PC-3 (cell line): ENCODE data around the gene DPH2. TPM values are rescaled to one million over a fixed set of nuclear protein-coding genes. Genes with fewer than 3 reads are reported as not detected.
A peak's percentile ranks its signal among the peaks of the same experiment; 100 is the strongest.

Experiments used
- ATAC-seq: fragments of 200-7000 bp; cut with Tn5 transposase; 2 replicates; pipeline ENCODE4 v1.9.1; 2020; ENCODE audit warnings: mild to moderate bottlenecking, moderate library complexity
- BruUV-seq: library from RNA; stranded (reverse); fragments of 400-500 nt; replicated peaks from 2 replicates; lab custom pipeline; 2021; lab: Mats Ljungman, UMichigan
- CTCF ChIA-PET: fragments of 300-600 bp; sonication (Branson Sonifier 250); formaldehyde crosslinking; loops from one replicate; lab custom pipeline; 2022; ENCODE audit warnings: antibody characterized with exemption; lab: Charles Lee
- POLR2A ChIA-PET: fragments of 300-600 bp; sonication (Branson Sonifier 250); formaldehyde crosslinking; loops from one replicate; lab custom pipeline; 2022; ENCODE audit warnings: antibody characterized with exemption; ENCODE audit not compliant: unreplicated experiment; lab: Charles Lee
- DNase-seq: peaks from one replicate; pipeline ENCODE4 v3.0.0-alpha.2; 2015
- H2AFZ ChIP-seq: fragments of 300-600 bp; sonication (generic); 2 replicates; pipeline ENCODE4 v1.6.0; 2016; ENCODE audit warnings: antibody characterized with exemption, low read length
- H3F3A ChIP-seq: fragments of 300-600 bp; sonication (generic); one replicate; pipeline ENCODE4 v1.6.0; 2017; ENCODE audit warnings: antibody characterized with exemption, low read length, control low read depth, mild to moderate bottlenecking; ENCODE audit not compliant: unreplicated experiment
- H3K27ac ChIP-seq: fragments of 300-600 bp; sonication (generic); 2 replicates; pipeline ENCODE4 v1.5.1; 2016; ENCODE audit warnings: mild to moderate bottlenecking, low read length
- H3K27me3 ChIP-seq: fragments of 300-600 bp; sonication (generic); 2 replicates; pipeline ENCODE4 v1.6.1; 2016; ENCODE audit warnings: low read length, mixed read lengths
- H3K36me3 ChIP-seq: fragments of 300-600 bp; sonication (generic); 2 replicates; pipeline ENCODE4 v1.6.1; 2016; ENCODE audit warnings: low read depth, mixed run types, low read length, mixed read lengths
- H3K4me1 ChIP-seq: fragments of 300-600 bp; sonication (generic); 2 replicates; pipeline ENCODE4 v1.5.1; 2016; ENCODE audit warnings: low read length; ENCODE audit not compliant: insufficient read depth
- H3K4me2 ChIP-seq: fragments of 300-600 bp; sonication (generic); 2 replicates; pipeline ENCODE4 v1.6.0; 2016; ENCODE audit warnings: low read length
- H3K4me3 ChIP-seq: fragments of 300-600 bp; sonication (generic); 2 replicates; pipeline ENCODE4 v1.5.1; 2016; ENCODE audit warnings: mild to moderate bottlenecking, low read length, mixed read lengths
- H3K79me2 ChIP-seq: fragments of 300-600 bp; sonication (generic); 2 replicates; pipeline ENCODE4 v1.6.1; 2017; ENCODE audit warnings: low read length, mixed read lengths
- H3K9ac ChIP-seq: fragments of 300-600 bp; sonication (generic); 2 replicates; pipeline ENCODE4 v1.6.0; 2016; ENCODE audit warnings: mild to moderate bottlenecking, low read length
- H3K9me2 ChIP-seq: fragments of 300-600 bp; sonication (generic); replicated peaks from 2 replicates; pipeline ENCODE4 v1.6.1; 2016; ENCODE audit warnings: mixed run types, low read length, mixed read lengths
- H3K9me3 ChIP-seq: fragments of 300-600 bp; sonication (generic); 2 replicates; pipeline ENCODE4 v1.6.1; 2016; ENCODE audit warnings: low read length, mixed read lengths
- H4K20me1 ChIP-seq: fragments of 300-600 bp; sonication (generic); 2 replicates; pipeline ENCODE4 v1.6.1; 2016; ENCODE audit warnings: low read length, mixed read lengths
- EZH2 ChIP-seq: fragments of 300-600 bp; sonication (generic); IDR thresholded peaks from one replicate; pipeline ENCODE4 v1.6.1; 2017; ENCODE audit warnings: antibody characterized with exemption, mild to moderate bottlenecking, low read length; ENCODE audit not compliant: unreplicated experiment
- EZH2phosphoT487 ChIP-seq: fragments of 300-600 bp; sonication (generic); IDR thresholded peaks from 2 replicates; pipeline ENCODE4 v1.6.1; 2018; ENCODE audit warnings: mild to moderate bottlenecking, antibody characterized with exemption, low read length, borderline replicate concordance
- intact Hi-C: fragments of 100-400 bp; cut with micrococcal nuclease; formaldehyde crosslinking; loops from 2 replicates; pipeline ENCODE4 v1.9.0; 2023
- total RNA-seq: library from RNA; depleted of rRNA; stranded (reverse); fragments of >200 nt; gene quantifications from 2 replicates; pipeline ENCODE4 v1.2.3, GENCODE V29; 2014
- TF ChIP-seq, protein P1 (sequence below): fragments of 300-600 bp; sonication (generic); conservative IDR thresholded peaks from 2 replicates; pipeline ENCODE4 v1.5.1; 2017; ENCODE audit warnings: antibody characterized with exemption, low read depth, mild to moderate bottlenecking, low read length

The DPH2 gene
- total RNA-seq, 1 experiment from 2014 or later = 46.3 TPM

DNA sequence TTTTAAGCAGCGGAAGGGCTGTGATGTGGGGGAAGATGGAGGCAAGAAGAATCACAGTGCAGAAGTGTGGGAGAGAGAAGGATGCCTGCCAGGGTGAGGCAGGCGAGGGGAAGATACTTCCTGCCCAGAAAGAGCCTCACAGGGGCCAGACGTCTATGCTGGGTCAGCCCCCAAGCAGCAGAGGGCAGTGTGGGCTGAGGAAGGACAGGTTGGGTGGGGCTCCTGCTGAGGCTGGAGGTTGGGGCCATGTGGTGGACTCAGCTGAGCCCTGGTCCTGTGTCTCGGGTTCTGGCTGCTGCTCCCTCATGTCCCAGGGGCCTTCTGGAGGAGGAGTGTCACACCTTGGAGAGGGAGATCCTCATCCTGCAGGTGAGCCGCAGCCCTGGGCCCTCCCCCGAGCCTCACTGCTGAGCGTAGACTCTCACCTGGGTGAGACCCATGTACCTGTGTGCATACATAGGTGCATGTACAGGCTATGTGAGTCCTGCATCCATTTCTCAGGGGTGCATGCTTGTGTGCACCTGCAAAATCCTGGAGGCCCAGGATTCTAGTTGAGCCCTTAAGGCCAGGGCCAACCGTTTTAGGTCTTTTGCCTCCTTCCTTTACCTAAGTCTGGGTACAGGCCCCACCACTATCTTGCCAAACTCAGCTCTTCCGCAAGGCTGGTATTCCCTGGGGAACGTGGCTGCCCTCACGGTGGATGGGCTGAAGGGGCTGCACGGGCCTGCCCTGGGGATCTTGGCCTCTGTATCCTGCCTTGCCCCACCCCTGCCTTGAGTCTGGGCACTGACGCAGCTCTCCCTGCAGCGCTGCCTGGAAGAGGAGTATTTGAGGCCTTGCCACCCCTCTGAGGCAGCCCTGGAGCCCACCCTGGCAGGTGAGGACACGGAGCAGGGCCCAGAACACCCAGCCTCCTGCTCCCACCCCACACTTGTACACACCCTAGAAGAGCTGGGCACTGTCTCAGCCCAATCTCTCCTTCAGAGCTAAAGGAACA, 25.3 kb downstream of the DPH2 start:
- Histone ChIP-seq H2AFZ (no peak overlapping the region), H3K4me3 (no peak overlapping the region), H3K4me2 (no peak overlapping the region), H3K4me1 (peaks cover 19% of the 10 kb centered on the region), H4K20me1 (no peaks in the 10 kb centered on the region), H3K9ac (no peak overlapping the region), H3K79me2 (no peaks in the 10 kb centered on the region), H3K9me3 (no peaks in the 10 kb centered on the region), H3K36me3 (no peaks in the 10 kb centered on the region), H3K27me3 (no peaks in the 10 kb centered on the region), H3K9me2 (no peaks in the 10 kb centered on the region), H3K27ac (no peak overlapping the region), H3F3A (no peaks in the 10 kb centered on the region)
- intact Hi-C loops = loop anchor here (5.0 kb wide), 1 partner anchor 42 kb away; no protein-coding TSS in a partner anchor
- BruUV-seq = no TSS peak
- POLR2A ChIA-PET = interaction anchor here (0.6 kb wide), 1 partner anchor 404 kb away, joined by 6 read pairs; no protein-coding TSS in a partner anchor
- TF ChIP-seq EZH2phosphoT487 (no peak), EZH2 (no peak)
- TF ChIP-seq, protein P1, sequence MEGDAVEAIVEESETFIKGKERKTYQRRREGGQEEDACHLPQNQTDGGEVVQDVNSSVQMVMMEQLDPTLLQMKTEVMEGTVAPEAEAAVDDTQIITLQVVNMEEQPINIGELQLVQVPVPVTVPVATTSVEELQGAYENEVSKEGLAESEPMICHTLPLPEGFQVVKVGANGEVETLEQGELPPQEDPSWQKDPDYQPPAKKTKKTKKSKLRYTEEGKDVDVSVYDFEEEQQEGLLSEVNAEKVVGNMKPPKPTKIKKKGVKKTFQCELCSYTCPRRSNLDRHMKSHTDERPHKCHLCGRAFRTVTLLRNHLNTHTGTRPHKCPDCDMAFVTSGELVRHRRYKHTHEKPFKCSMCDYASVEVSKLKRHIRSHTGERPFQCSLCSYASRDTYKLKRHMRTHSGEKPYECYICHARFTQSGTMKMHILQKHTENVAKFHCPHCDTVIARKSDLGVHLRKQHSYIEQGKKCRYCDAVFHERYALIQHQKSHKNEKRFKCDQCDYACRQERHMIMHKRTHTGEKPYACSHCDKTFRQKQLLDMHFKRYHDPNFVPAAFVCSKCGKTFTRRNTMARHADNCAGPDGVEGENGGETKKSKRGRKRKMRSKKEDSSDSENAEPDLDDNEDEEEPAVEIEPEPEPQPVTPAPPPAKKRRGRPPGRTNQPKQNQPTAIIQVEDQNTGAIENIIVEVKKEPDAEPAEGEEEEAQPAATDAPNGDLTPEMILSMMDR = peak; percentile 59
- ATAC-seq (peak; percentile 17), DNase-seq (peak; percentile 49)
- CTCF ChIA-PET = interaction anchor here (0.6 to 0.7 kb wide), 2 partner anchors 41 to 53 kb away, joined by 3 to 4 read pairs; no protein-coding TSS in a partner anchor

DNA sequence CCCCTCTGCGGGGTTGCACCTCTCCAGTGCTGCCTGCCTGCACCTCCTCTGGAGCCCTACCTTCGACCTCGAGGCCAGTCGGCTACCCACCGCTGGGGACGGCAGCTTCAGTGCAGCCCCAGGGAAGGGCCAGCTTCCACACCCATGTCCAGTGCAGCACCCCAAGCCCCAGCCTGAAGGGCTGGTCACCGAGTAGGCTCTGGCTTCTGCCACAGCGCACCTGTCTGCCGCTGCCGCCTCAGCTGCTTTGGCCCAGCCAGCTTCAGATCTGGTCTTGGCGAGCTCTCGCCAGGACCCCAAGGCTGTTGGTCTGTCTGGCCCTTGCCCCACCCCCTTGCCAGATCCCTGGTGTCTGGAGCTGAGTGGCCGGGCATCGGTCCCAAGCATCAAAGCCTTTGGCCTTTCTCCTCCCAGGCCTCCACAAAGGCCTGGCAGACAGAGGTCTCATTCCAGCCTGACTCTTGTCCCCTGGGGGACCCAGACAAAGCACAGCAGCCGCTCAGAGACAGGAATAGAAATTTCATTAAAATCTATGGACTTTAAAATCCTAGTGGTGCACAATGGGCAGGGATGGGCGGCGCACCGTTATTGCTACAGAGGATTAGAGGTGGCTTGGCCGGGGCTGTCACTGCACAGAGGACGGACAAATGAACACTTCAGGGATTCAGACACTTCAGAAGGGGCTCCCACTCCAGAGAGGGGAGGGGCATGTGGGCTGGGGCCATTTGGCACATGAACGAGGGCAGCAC, 26.3 kb downstream of the DPH2 start:
- H3K27ac ChIP-seq = no peak overlapping the region
- BruUV-seq = no TSS peak
- no peaks in the 10 kb centered on the region for H4K20me1 ChIP-seq

More for the DNA sequence above, 26.3 kb downstream of the DPH2 start:
- ATAC-seq = no peak
- Histone ChIP-seq H3K4me3 (no peak overlapping the region), H3K36me3 (no peaks in the 10 kb centered on the region), H3K9me3 (no peaks in the 10 kb centered on the region), H3K4me1 (peaks cover 10% of the 10 kb centered on the region; the same call in 1 of the 2 replicates), H3F3A (no peaks in the 10 kb centered on the region), H3K4me2 (no peak overlapping the region), H2AFZ (no peak overlapping the region), H3K27me3 (no peaks in the 10 kb centered on the region), H3K9me2 (no peaks in the 10 kb centered on the region), H3K79me2 (no peaks in the 10 kb centered on the region), H3K9ac (no peak overlapping the region)
- ChIA-PET POLR2A (no interaction called here), CTCF (no interaction called here)
- TF ChIP-seq, protein P1 = no peak
- TF ChIP-seq EZH2 (no peak), EZH2phosphoT487 (no peak)
- no peak for DNase-seq
- intact Hi-C loops = no loop called here
